HL-60 (cell line): ENCODE results near the gene GALNS.

ENCODE experiments used
- GABPA ChIP-seq: IDR thresholded peaks from 2 replicates; pipeline ENCODE4 v1.6.1; 2012; ENCODE audit warnings: low read depth
- POLR2AphosphoS5 ChIP-seq: IDR thresholded peaks from 2 replicates; pipeline ENCODE4 v1.6.1; 2012; ENCODE audit warnings: low read depth
- SPI1 ChIP-seq: IDR thresholded peaks from 2 replicates; pipeline ENCODE4 v1.6.1; 2012; ENCODE audit warnings: low read depth, mild to moderate bottlenecking, borderline replicate concordance
- TF ChIP-seq, protein P1 (sequence below): IDR thresholded peaks from one replicate; pipeline ENCODE4 v1.5.1; 2011; ENCODE audit warnings: low read length, control low read depth, inconsistent platforms; ENCODE audit not compliant: insufficient read depth
- TF ChIP-seq, protein P2 (sequence below): IDR thresholded peaks from 2 replicates; pipeline ENCODE4 v1.6.1; 2012; ENCODE audit warnings: low read depth; ENCODE audit not compliant: insufficient replicate concordance

DNA sequence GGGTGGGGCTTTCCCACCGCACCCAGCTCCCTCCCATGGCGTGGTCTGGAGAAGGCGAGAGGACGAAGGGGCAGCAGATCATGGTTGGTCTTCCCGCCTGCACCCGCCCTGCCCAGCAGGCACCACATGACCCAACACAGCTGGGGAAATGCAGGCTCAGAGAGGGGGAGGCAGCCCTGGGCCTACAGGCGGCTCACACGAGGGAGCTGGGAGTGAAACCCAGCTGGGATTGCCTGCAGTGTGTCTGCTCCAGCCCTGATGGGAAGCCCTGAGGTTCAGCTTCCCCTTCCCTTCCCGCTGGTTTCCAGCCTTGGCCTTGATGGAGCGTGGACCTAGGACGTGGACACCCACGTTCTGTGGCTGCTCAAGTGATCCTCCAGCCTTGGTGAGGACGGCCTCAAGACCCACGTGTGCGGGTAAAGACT is 29.7 kb upstream of the GALNS start:
- TF ChIP-seq, protein P1, sequence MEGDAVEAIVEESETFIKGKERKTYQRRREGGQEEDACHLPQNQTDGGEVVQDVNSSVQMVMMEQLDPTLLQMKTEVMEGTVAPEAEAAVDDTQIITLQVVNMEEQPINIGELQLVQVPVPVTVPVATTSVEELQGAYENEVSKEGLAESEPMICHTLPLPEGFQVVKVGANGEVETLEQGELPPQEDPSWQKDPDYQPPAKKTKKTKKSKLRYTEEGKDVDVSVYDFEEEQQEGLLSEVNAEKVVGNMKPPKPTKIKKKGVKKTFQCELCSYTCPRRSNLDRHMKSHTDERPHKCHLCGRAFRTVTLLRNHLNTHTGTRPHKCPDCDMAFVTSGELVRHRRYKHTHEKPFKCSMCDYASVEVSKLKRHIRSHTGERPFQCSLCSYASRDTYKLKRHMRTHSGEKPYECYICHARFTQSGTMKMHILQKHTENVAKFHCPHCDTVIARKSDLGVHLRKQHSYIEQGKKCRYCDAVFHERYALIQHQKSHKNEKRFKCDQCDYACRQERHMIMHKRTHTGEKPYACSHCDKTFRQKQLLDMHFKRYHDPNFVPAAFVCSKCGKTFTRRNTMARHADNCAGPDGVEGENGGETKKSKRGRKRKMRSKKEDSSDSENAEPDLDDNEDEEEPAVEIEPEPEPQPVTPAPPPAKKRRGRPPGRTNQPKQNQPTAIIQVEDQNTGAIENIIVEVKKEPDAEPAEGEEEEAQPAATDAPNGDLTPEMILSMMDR: no peak
- TF ChIP-seq, protein P2, sequence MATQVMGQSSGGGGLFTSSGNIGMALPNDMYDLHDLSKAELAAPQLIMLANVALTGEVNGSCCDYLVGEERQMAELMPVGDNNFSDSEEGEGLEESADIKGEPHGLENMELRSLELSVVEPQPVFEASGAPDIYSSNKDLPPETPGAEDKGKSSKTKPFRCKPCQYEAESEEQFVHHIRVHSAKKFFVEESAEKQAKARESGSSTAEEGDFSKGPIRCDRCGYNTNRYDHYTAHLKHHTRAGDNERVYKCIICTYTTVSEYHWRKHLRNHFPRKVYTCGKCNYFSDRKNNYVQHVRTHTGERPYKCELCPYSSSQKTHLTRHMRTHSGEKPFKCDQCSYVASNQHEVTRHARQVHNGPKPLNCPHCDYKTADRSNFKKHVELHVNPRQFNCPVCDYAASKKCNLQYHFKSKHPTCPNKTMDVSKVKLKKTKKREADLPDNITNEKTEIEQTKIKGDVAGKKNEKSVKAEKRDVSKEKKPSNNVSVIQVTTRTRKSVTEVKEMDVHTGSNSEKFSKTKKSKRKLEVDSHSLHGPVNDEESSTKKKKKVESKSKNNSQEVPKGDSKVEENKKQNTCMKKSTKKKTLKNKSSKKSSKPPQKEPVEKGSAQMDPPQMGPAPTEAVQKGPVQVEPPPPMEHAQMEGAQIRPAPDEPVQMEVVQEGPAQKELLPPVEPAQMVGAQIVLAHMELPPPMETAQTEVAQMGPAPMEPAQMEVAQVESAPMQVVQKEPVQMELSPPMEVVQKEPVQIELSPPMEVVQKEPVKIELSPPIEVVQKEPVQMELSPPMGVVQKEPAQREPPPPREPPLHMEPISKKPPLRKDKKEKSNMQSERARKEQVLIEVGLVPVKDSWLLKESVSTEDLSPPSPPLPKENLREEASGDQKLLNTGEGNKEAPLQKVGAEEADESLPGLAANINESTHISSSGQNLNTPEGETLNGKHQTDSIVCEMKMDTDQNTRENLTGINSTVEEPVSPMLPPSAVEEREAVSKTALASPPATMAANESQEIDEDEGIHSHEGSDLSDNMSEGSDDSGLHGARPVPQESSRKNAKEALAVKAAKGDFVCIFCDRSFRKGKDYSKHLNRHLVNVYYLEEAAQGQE: no peak
- TF ChIP-seq POLR2AphosphoS5: no peak
- no peak for TF ChIP-seq GABPA
- TF ChIP-seq SPI1: no peak
